NT2/D1 (cell line): ENCODE results near the gene C1orf174.

Source experiments
- DNase-seq: peaks from one replicate; pipeline ENCODE4 v3.0.0-alpha.2; 2011; ENCODE audit warnings: low read depth, low spot score
- H3K27me3 ChIP-seq: 2 replicates; pipeline ENCODE4 v1.6.0; 2011; ENCODE audit warnings: mild to moderate bottlenecking; ENCODE audit not compliant: insufficient read length, insufficient read depth
- H3K36me3 ChIP-seq: 2 replicates; pipeline ENCODE4 v1.6.1; 2011; ENCODE audit warnings: mild to moderate bottlenecking, low read length, mixed read lengths; ENCODE audit not compliant: insufficient read depth, insufficient read length
- H3K4me1 ChIP-seq: 2 replicates; pipeline ENCODE4 v1.5.1; 2011; ENCODE audit not compliant: insufficient read depth, insufficient read length
- H3K4me3 ChIP-seq: 2 replicates; pipeline ENCODE4 v1.5.1; 2011; ENCODE audit warnings: low read depth; ENCODE audit not compliant: insufficient read length
- H3K9ac ChIP-seq: 2 replicates; pipeline ENCODE4 v1.6.0; 2011; ENCODE audit warnings: low read depth; ENCODE audit not compliant: insufficient read length
- H3K9me3 ChIP-seq: 2 replicates; pipeline ENCODE4 v1.5.1; 2011; ENCODE audit warnings: mild to moderate bottlenecking, low read length; ENCODE audit not compliant: insufficient read depth
- SUZ12 ChIP-seq: IDR thresholded peaks from 2 replicates; pipeline ENCODE4 v1.6.1; 2011; ENCODE audit not compliant: insufficient read length, insufficient read depth; ENCODE audit errors: extremely low read depth
- YY1 ChIP-seq: IDR thresholded peaks from 2 replicates; pipeline ENCODE4 v1.6.1; 2011; ENCODE audit not compliant: insufficient read length, insufficient read depth
- ZNF274 ChIP-seq: IDR thresholded peaks from 2 replicates; pipeline ENCODE4 v1.6.1; 2011; ENCODE audit warnings: mild to moderate bottlenecking, low read depth, low read length

C1orf174 gene

DNA sequence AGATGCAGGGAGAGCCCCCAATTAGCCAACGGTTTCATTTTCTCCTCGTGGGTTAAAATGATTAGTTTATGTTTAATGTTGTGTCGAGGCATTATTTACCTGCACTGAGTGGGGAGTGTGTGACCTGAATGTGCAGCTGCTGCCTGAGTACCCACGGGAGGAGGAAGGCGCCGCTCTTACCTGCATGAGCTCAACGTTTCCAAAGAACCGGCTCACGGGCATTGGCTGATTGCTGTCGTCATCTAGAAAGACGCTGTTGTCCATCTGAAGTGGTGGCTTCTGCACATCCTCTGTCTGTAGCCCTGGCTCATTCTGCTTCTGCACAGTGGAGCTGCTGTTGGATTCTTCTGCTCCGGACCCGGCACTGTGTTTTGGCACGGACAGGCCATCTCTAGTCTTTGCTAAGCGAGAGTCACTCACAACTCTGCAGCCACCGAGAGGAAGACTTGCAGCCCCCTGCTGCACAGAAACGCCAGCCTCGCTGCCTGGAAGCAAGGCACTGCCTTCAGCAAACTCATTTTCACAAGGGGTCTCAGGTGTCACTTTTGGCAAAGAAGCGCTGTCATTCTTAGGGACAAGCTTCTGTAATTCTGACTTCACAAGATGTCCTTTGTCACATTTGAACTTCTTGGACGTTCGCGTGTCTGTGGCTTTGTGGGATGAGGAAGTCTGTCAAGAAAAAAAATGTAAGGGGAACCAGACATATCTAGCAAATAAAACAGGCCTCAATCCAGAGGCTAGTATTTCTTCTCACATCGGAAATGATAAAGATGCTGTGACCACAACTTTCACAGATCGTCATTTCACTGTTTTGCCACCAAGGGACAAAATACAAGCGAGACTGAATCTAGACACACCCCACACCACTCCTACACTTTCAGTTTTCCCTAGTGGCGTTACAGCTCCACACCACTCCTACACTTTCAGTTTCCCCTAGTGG is 9.4 kb downstream of the C1orf174 start:
- H3K9ac ChIP-seq: no peak overlapping the region
- H3K4me1 ChIP-seq: no peaks in the 10 kb centered on the region
- H3K27me3 ChIP-seq: no peaks in the 10 kb centered on the region
- no peak for TF ChIP-seq ZNF274
- no peak for TF ChIP-seq YY1
- TF ChIP-seq SUZ12: no peak
- peaks cover 67% of the 10 kb centered on the region for H3K36me3 ChIP-seq
- no peaks in the 10 kb centered on the region for H3K9me3 ChIP-seq
- no peak for DNase-seq
- no peak overlapping the region for H3K4me3 ChIP-seq

GRCh38 chr1:3889936-3890335 is 10.1 kb downstream of the C1orf174 start:
- Histone ChIP-seq H3K4me3 (no peak overlapping the region), H3K9me3 (no peaks in the 10 kb centered on the region), H3K4me1 (no peaks in the 10 kb centered on the region), H3K9ac (no peak overlapping the region), H3K27me3 (no peaks in the 10 kb centered on the region), H3K36me3 (peaks cover 62% of the 10 kb centered on the region)
- TF ChIP-seq ZNF274 (no peak), YY1 (no peak), SUZ12 (no peak)
- no peak for DNase-seq

DNA sequence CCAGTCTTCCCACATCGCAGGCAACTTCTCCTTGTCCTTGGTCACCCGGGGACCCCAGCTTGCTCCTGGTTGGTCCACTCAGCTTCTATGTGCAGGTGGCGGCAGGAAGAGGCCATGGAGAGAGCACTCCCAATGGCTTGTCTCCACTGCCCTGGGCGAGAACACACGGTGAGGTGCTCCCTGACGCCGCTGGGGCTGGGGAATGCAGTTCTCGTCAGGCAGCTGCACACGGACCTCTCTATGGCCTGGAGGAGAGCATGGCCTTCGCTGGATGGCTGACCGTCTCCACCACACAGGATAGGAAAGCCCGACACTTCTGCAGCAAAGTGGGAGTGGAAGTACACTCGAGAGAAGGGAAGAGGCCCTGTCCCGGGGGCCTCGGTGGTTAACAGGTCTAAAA is 11.8 kb downstream of the C1orf174 start:
- H3K4me3 ChIP-seq: no peak overlapping the region
- H3K36me3 ChIP-seq: peaks cover 53% of the 10 kb centered on the region
- H3K9me3 ChIP-seq: no peaks in the 10 kb centered on the region
- TF ChIP-seq ZNF274 (no peak), YY1 (no peak), SUZ12 (no peak)
- DNase-seq: no peak
- H3K4me1 ChIP-seq: no peaks in the 10 kb centered on the region
- no peak overlapping the region for H3K9ac ChIP-seq
- no peaks in the 10 kb centered on the region for H3K27me3 ChIP-seq

DNA sequence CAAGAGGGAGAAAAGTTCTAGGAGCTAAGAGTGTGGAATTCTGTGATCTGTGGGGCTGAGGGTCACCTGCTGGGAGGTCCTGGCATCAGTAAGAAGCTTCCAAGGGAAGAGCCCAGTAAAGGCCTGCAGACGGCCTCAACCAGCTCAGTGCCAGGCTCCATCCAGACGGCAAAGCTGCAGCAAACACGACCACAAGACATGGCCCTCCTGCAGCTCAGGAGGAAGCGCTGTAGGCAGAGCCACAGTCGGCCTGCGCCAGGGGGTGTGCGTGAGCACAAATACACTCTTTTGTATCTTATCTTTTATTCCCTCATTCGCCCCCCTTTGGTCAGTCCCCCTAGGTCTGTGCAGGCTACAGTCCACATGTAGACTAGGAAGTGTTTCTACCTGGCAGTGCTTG is 13.4 kb downstream of the C1orf174 start:
- DNase-seq: no peak
- TF ChIP-seq SUZ12 (no peak), YY1 (no peak), ZNF274 (no peak)
- Histone ChIP-seq H3K9ac (no peak overlapping the region), H3K9me3 (no peaks in the 10 kb centered on the region), H3K4me3 (no peak overlapping the region), H3K4me1 (no peaks in the 10 kb centered on the region), H3K36me3 (peaks cover 48% of the 10 kb centered on the region), H3K27me3 (no peaks in the 10 kb centered on the region)

GRCh38 chr1:3886106-3886670 is 13.9 kb downstream of the C1orf174 start:
- no peaks in the 10 kb centered on the region for H3K27me3 ChIP-seq
- H3K4me3 ChIP-seq: no peak overlapping the region
- DNase-seq: no peak
- peaks cover 44% of the 10 kb centered on the region for H3K36me3 ChIP-seq
- H3K9ac ChIP-seq: no peak overlapping the region
- H3K4me1 ChIP-seq: no peaks in the 10 kb centered on the region
- H3K9me3 ChIP-seq: no peaks in the 10 kb centered on the region
- TF ChIP-seq YY1 (no peak), ZNF274 (no peak), SUZ12 (no peak)

GRCh38 chr1:3885611-3886010 is 14.5 kb downstream of the C1orf174 start:
- Histone ChIP-seq H3K9me3 (no peaks in the 10 kb centered on the region), H3K36me3 (peaks cover 39% of the 10 kb centered on the region), H3K9ac (no peak overlapping the region), H3K4me3 (no peak overlapping the region), H3K27me3 (no peaks in the 10 kb centered on the region), H3K4me1 (no peaks in the 10 kb centered on the region)
- no peak for TF ChIP-seq YY1
- TF ChIP-seq SUZ12: no peak
- no peak for TF ChIP-seq ZNF274
- no peak for DNase-seq

GRCh38 chr1:3884966-3885365 is 15.1 kb downstream of the C1orf174 start:
- no peaks in the 10 kb centered on the region for H3K27me3 ChIP-seq
- TF ChIP-seq SUZ12: no peak
- no peak for TF ChIP-seq YY1
- no peak for TF ChIP-seq ZNF274
- H3K4me3 ChIP-seq: no peak overlapping the region
- H3K4me1 ChIP-seq: no peaks in the 10 kb centered on the region
- H3K9ac ChIP-seq: no peak overlapping the region
- H3K36me3 ChIP-seq: peaks cover 32% of the 10 kb centered on the region
- no peak for DNase-seq
- H3K9me3 ChIP-seq: no peaks in the 10 kb centered on the region
